Stimulated activated CD4-positive, alpha-beta T cell treated with anti-CD3 and anti-CD28 coated beads, Interleukin-15, amount 100 ng/mL, for 1 hour (primary cell): ENCODE data around the gene DUS1L.

Experiments used
- DNase-seq, 2 donors: peaks; one replicate each; pipeline ENCODE4 v3.0.0-alpha.2; 2020; ENCODE audit warnings: low read depth in 1 of 2, low spot score in 1 of 2

Gene DUS1L

GRCh38 chr17:82101301-82101715 lies 35.7 kb upstream of the DUS1L start:
- DNase-seq, result no peak

GRCh38 chr17:82100502-82101298 lies 35.1 kb upstream of the DUS1L start:
- DNase-seq, result no peak

GRCh38 chr17:82098939-82099763 lies 33.5 kb upstream of the DUS1L start:
- DNase-seq, result no peak

DNA sequence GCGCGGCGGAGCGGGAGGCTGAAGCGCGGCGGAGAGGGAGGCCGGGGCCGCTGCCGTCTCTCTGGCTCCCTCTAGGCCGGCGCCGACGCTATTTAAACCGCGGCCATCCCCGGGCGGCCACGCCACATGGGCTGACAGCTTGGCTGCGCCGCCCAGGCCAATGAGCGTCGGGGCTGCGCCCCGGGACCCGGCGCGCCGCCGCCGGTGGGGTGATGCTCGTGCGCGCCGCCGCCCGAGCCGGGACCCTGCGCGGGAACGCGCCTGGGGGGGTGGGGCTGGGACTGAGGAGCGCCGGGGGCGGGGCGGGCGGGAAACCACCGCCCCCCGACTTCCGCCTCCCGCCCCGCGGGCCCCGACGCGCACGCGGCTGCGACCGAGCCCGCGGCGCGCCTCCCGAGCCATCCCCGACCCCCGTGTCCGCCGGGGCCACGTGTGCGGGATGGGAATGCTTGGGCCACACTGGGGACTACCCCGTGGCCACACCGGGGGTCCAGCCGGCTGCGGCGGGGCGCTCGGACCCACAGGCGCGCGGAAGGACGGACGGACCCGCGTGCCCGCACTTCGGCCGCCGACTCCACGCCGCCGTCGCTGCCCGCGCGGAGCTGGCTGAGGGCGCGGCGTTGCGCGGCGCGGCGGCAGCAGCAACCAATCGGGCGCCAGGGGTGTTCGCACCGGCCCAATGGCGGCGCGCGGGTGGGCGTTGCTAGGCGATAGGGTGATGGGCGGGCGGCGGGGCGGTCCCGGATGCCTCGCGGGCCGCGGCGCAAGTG lies 32.8 kb upstream of the DUS1L start, which contains the start of gene FASN:
TSS of gene FASN (minus strand) at position 68 of the 770 bp plus-strand sequence. CDS start 1,791 bp downstream, outside the sequence.
- DNase-seq, result peak; percentile 86 to 94

DNA sequence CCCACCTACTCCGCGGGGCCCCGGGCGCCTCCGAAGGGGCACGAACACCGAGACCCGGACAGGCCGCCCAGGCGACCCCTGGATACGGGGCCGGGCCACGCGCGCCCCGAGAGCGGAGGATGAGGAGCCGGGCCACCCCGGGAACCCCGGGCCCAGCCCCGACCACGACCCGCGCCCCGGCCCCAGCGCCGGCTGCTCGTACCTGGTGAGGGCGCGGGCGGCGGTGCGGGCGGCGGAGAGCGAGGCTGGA lies 32.2 kb upstream of the DUS1L start:
- DNase-seq, result no peak

DNA sequence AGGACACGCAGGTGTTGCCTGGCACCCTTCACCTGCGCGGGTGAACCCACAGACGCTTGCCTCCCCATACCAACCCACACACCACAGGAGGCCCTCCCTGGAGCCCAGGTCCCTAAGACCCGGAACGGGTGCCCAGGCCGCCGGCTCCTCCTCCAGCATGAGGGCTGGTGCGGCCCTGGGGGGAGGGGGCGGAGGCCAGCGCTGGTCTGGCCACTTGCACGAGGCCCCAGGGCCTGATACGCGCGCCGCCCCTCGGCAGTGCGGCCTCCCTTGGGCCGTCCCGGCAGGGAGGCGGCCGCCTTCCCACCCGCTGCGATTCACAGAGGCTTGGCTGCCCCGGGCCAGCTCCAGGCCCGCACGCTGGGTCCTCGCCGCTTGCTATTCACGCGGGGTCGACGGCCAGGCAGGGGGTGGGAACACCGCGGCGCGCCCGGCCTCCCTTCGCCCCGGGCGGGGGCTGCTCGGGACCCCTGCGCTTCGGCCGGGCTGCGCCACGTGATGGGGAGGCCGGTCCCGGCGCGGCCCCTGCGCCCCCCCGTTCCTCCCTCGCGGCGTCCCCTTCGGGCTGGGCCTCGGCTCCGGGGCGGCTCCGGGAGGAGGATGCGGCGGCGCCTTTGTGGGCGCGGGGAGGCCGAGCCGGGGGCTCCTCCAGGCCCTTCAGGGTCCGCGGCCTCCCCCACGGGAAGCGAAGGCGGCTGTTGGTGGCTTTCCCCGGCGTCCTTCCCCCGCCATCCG lies 31.7 kb upstream of the DUS1L start:
- no peak for DNase-seq

DNA sequence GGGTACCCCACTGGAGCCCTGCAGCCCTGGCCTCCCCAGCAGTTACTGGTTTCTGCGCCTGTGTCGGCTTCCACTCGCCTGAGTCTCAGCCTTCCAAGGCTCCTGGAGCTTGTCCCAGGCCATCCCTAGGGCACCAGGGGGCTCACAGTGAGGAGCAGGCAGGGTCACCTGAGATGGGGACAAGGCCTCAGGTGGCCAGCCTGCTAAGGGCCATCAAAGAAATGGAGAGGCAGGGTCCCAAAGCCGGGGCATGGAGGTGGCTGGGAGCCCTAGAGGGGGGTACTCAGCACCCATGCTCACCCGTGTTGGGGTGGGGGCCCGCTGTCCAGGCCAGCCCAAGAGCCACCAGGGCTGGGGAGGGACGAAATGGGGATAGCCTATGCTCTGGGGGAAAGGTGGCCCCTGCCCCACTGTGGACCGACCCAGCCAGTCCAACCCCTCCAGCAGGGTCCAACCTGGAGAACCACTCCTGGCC lies 31.1 kb upstream of the DUS1L start:
- DNase-seq, result no peak

GRCh38 chr17:82095777-82096708 lies 30.4 kb upstream of the DUS1L start:
- no peak for DNase-seq

- DNase-seq, result no peak
Observed at GRCh38 chr17:82094931-82095776, 29.6 kb upstream of the DUS1L start.

- DNase-seq, result no peak
Observed at GRCh38 chr17:82092995-82093751, 27.6 kb upstream of the DUS1L start.

DNA sequence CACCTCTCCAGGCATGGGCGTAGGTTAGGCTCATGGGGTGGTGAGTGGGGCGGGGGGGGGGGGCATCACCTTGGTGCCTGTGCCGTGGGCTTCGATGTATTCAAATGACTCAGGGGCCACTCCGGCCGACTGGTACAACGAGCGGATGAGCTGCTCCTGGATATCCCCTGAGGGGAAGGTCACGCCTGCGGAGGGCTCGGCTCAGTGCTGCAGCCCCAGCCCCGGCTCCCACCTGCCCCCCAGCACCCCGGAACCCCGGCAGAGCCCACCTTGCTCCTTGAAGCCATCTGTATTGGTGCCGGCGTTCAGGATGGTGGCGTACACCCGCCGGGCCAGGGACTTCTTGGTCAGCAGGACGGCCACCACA lies 27.0 kb upstream of the DUS1L start:
- DNase-seq, result no peak

GRCh38 chr17:82092094-82092586 lies 26.5 kb upstream of the DUS1L start:
- DNase-seq, result no peak

- no peak for DNase-seq
Observed at GRCh38 chr17:82091264-82092066, 25.9 kb upstream of the DUS1L start.

DNA sequence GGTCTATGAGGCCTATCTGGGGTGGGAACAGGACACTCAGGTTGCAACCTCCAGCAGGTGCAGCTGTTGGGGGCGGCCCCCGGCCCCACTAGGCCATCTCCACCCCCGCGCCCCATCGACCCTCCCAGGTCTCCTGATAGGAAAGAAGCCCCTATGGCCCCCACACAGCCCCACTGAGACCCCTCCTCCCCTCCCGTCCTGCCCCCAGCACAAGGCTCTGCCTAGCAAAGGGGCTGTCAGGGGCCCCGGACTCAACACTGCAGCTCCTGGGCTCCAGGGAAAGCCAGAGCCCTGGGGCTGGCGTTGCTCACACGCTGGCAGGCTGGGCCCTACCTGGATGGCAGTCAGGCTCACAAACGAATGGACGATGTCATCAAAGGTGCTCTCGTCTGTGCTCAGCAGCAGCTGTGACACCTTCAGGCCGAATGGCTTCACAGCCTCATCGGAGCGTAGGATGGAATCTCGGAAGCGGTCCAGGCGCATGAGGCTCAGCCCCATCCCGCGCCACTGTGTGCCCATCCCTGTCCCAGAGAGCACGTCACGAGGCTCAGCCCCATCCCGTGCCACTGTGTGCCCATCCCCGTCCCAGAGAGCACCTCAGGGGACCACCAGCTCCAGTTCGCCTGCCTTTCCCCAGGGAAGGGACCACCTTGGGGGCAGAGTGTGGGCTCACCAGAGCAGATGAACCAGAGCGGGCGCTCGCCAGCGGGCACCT lies 25.1 kb upstream of the DUS1L start:
- DNase-seq, result no peak

- no peak for DNase-seq
Observed at GRCh38 chr17:82089723-82090548, 24.3 kb upstream of the DUS1L start.
